Natural killer cell (primary cell): ENCODE data around the gene RAP1GAP. TPM values are rescaled to one million over a fixed set of nuclear protein-coding genes. Genes with fewer than 3 reads are reported as not detected.
"Not testable (repeated sequence)": the region's sequence is repeated elsewhere in the genome, so short reads cannot be mapped to it uniquely, and the experiment has no call there.

Experiments used
- ATAC-seq, 3 donors: fragments of 150-1000 bp in 2 of 3; fragments of 200-7000 bp in 1 of 3; cut with Tn5 transposase; 1 replicate in 1 of 3; 2 replicates in 2 of 3; pipeline ENCODE4 v1.10.0; 2021; ENCODE audit warnings: mild to moderate bottlenecking in 2 of 3, moderate library complexity in 2 of 3
- DNase-seq, 2 donors: peaks; one replicate each; pipeline versions ENCODE4 v3.0.0 to v3.0.0-alpha.2; 2013 to 2021; ENCODE audit warnings: mixed read lengths in 1 of 2
- H3K27ac ChIP-seq: one replicate; pipeline ENCODE4 v1.5.1; 2013; ENCODE audit warnings: mild to moderate bottlenecking, low read length
- H3K27me3 ChIP-seq: one replicate; pipeline ENCODE4 v1.6.1; 2013; ENCODE audit warnings: low read length; ENCODE audit not compliant: control insufficient read depth, insufficient read depth
- H3K36me3 ChIP-seq: one replicate; pipeline ENCODE4 v1.6.1; 2013; ENCODE audit warnings: low read length; ENCODE audit not compliant: control insufficient read depth, insufficient read depth
- H3K4me1 ChIP-seq: one replicate; pipeline ENCODE4 v1.6.1; 2013; ENCODE audit warnings: low read length; ENCODE audit not compliant: control insufficient read depth, insufficient read depth
- H3K4me3 ChIP-seq: one replicate; pipeline ENCODE4 v1.5.1; 2013; ENCODE audit warnings: low read length
- H3K9me3 ChIP-seq: one replicate; pipeline ENCODE4 v1.6.1; 2013; ENCODE audit warnings: low read length; ENCODE audit not compliant: control insufficient read depth, insufficient read depth
- H3K27ac Mint-ChIP-seq, 2 donors: one replicate each; pipeline ENCODE4 v1.8.0; 2022; ENCODE audit warnings: mild to moderate bottlenecking in 2 of 2, mixed read lengths in 2 of 2, moderate library complexity in 1 of 2
- H3K27me3 Mint-ChIP-seq, 2 donors: one replicate each; pipeline ENCODE4 v1.8.0; 2022; ENCODE audit warnings: low read depth in 2 of 2, mixed read lengths in 2 of 2
- H3K36me3 Mint-ChIP-seq: one replicate; pipeline ENCODE4 v1.8.0; 2022; ENCODE audit warnings: mixed read lengths
- H3K4me1 Mint-ChIP-seq, 2 donors: one replicate each; pipeline ENCODE4 v1.8.0; 2022; ENCODE audit warnings: mixed read lengths in 2 of 2
- H3K4me3 Mint-ChIP-seq: one replicate; pipeline ENCODE4 v1.8.0; 2022; ENCODE audit warnings: mild to moderate bottlenecking, moderate library complexity, mixed read lengths
- H3K9me3 Mint-ChIP-seq, 2 donors: one replicate each; pipeline ENCODE4 v1.8.0; 2022; ENCODE audit warnings: mixed read lengths in 2 of 2
- WGBS: methylation state at CpG from one replicate; pipeline ENCODE4 v1.1.7; 2013; ENCODE audit warnings: missing lambda C conversion rate; ENCODE audit not compliant: insufficient coverage; 5-methylcytosine and 5-hydroxymethylcytosine counted together
- intact Hi-C: fragments of 100-400 bp; cut with micrococcal nuclease; formaldehyde crosslinking; loops from one replicate; pipeline ENCODE4 v1.14.2; 2022
- total RNA-seq, 4 donors: library from RNA; stranded (reverse); fragments of 120-200 nt in 1 of 4; gene quantifications; one replicate each; pipeline versions ENCODE4 v1.2.3 to v1.2.4, GENCODE V29; 2013 to 2022
- TF ChIP-seq, protein P1 (sequence below): fragments of 200-600 bp; IDR thresholded peaks from one replicate; pipeline ENCODE4 v1.8.0; 2022; ENCODE audit warnings: antibody characterized with exemption

Gene RAP1GAP
- total RNA-seq, 3 donors from 2014 or later (not counting 1 experiment from before 2014, with no cell fraction given) = 0.47 to 1.1 TPM; not detected in 1

- DNase-seq (no peak), ATAC-seq (no peak)
- Histone ChIP-seq H3K4me3 (no peak overlapping the region), H3K36me3 (peaks cover 12% of the 10 kb centered on the region), H3K27ac (no peak overlapping the region), H3K27me3 (peaks cover 5% of the 10 kb centered on the region), H3K9me3 (no peaks in the 10 kb centered on the region), H3K4me1 (peaks cover 1% of the 10 kb centered on the region)
- Mint-ChIP-seq H3K4me1 (no peaks in the 10 kb centered on the region), H3K4me3 (no peak overlapping the region), H3K36me3 (no peaks in the 10 kb centered on the region), H3K27ac (no peak overlapping the region), H3K9me3 (no peaks in the 10 kb centered on the region), H3K27me3 (no peaks in the 10 kb centered on the region)
- 95% methylated on average over 10 of the region's 10 CpGs for WGBS
- TF ChIP-seq, protein P1, sequence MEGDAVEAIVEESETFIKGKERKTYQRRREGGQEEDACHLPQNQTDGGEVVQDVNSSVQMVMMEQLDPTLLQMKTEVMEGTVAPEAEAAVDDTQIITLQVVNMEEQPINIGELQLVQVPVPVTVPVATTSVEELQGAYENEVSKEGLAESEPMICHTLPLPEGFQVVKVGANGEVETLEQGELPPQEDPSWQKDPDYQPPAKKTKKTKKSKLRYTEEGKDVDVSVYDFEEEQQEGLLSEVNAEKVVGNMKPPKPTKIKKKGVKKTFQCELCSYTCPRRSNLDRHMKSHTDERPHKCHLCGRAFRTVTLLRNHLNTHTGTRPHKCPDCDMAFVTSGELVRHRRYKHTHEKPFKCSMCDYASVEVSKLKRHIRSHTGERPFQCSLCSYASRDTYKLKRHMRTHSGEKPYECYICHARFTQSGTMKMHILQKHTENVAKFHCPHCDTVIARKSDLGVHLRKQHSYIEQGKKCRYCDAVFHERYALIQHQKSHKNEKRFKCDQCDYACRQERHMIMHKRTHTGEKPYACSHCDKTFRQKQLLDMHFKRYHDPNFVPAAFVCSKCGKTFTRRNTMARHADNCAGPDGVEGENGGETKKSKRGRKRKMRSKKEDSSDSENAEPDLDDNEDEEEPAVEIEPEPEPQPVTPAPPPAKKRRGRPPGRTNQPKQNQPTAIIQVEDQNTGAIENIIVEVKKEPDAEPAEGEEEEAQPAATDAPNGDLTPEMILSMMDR = no peak
- intact Hi-C loops = no loop called here
Observed at GRCh38 chr1:21674957-21675356, 5.8 kb upstream of the RAP1GAP start.

DNA sequence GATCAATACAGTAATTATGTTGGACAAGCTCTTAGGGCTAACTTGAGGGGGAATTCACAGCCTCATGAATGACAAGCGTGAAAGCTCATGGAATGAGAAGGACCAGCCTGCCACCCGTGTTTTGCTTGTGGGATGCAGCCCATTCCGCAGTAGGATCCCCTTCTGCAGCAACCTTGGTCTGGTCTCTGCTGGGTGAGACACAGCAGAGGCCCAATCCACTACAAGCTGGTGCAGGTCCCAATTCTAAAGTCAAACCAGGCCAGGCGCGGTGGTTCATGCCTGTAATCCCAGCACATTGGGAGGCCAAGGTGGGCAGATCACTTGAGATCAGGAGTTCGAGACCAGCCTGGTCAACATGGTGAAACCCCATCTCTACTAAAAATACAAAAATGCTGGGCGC is 4.7 kb upstream of the RAP1GAP start:
- H3K27me3 ChIP-seq, H3K9me3 Mint-ChIP-seq, H3K27ac Mint-ChIP-seq, intact Hi-C loops, H3K36me3 ChIP-seq, H3K4me1 Mint-ChIP-seq, H3K27ac ChIP-seq, ATAC-seq, DNase-seq, H3K27me3 Mint-ChIP-seq, H3K9me3 ChIP-seq, H3K4me3 Mint-ChIP-seq, H3K36me3 Mint-ChIP-seq, H3K4me3 ChIP-seq: not testable (repeated sequence)
- peaks cover 10% of the 10 kb centered on the region for H3K4me1 ChIP-seq
- WGBS = 95% methylated on average over 7 of the region's 7 CpGs

DNA sequence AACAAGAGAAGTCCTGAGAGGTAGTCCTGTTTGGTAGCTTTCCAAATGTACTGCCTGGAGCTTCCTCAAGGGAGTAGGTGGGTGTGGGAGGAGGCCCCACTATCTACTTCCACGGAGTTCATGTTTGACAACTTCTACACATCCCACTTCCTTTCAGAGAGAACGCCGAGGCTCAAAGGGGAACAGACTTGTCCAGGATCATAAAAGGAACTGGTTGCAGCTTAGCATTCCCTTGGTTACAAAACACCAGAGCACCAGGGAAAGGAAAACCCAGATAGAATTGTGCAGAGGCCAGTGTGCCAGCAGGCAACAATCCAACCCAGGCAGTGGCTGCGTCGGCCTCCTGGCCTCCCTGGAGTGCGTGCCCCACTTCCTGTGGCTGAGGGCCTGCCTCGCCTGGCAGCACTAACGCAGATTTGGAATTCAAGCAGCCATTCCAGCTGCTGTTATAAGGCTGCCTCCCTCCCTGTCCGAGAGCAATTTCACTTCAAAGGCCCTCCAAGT is 4.2 kb upstream of the RAP1GAP start:
- no peak for DNase-seq
- Mint-ChIP-seq H3K4me1 (peaks cover 0 to 5% of the 10 kb centered on the region in 2 donors), H3K27ac (no peak overlapping the region), H3K36me3 (no peaks in the 10 kb centered on the region), H3K9me3 (no peaks in the 10 kb centered on the region), H3K4me3 (no peak overlapping the region), H3K27me3 (no peaks in the 10 kb centered on the region)
- no peaks in the 10 kb centered on the region for H3K9me3 ChIP-seq
- peaks cover 2% of the 10 kb centered on the region for H3K36me3 ChIP-seq
- intact Hi-C loops = no loop called here
- peaks cover 15% of the 10 kb centered on the region for H3K4me1 ChIP-seq
- ATAC-seq = no peak
- 21% methylated on average over 9 of the region's 9 CpGs for WGBS
- H3K4me3 ChIP-seq = no peak overlapping the region
- peaks cover 11% of the 10 kb centered on the region for H3K27me3 ChIP-seq
- TF ChIP-seq, protein P1 = no peak
- no peak overlapping the region for H3K27ac ChIP-seq

DNA sequence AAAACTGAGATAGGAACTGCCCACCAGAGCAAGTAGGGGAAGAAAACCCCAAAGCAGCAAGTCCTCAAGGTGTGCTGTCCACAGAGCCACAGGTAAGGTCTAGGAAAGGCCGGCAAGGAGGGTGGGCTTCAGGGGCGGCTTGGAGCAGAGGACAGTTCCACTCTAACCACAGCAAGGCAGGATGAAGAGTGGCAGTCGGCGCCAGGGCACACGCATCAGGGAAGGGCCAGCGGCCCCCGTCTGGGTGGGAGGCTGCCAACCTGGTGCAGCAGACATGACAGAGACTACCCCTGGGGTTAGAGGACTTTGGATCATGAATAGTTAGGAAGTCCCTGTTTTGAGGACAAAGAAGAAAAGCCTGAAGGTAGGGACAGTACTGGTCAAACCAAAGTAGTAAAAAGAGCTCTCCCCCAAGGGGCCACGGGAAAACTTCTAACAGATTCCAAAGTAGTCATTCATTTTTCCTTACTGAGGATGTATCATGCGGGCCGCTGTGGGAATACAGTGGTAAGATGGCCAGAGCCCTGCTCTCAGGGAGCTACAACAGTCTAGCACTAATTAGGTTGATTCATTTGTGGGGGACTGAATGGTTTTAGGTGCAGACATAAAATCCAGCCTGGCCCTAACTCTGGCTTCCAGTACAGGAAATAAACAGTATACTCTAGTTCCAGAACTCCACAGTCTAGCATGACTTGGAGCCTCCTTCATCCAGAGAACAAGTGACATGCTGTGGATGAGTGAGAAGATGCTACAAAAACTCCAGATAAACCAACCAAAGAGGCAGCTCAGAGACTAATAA is 3.5 kb upstream of the RAP1GAP start:
- peaks cover 0 to 6% of the 10 kb centered on the region in 2 donors for H3K27me3 Mint-ChIP-seq
- Histone ChIP-seq H3K27me3 (peaks cover 18% of the 10 kb centered on the region), H3K4me3 (no peak overlapping the region), H3K4me1 (peaks cover 19% of the 10 kb centered on the region), H3K36me3 (no peaks in the 10 kb centered on the region), H3K9me3 (no peaks in the 10 kb centered on the region), H3K27ac (no peak overlapping the region)
- no peak overlapping the region for H3K27ac Mint-ChIP-seq
- no peaks in the 10 kb centered on the region for H3K9me3 Mint-ChIP-seq
- intact Hi-C loops = no loop called here
- 89% methylated on average over 10 of the region's 10 CpGs for WGBS
- ATAC-seq = no peak
- DNase-seq = no peak
- TF ChIP-seq, protein P1 = no peak
- H3K36me3 Mint-ChIP-seq = no peaks in the 10 kb centered on the region
- peaks cover 0 to 5% of the 10 kb centered on the region in 2 donors for H3K4me1 Mint-ChIP-seq
- no peak overlapping the region for H3K4me3 Mint-ChIP-seq
